ENCODE data around the gene RHOH.

RHOH gene

DNA sequence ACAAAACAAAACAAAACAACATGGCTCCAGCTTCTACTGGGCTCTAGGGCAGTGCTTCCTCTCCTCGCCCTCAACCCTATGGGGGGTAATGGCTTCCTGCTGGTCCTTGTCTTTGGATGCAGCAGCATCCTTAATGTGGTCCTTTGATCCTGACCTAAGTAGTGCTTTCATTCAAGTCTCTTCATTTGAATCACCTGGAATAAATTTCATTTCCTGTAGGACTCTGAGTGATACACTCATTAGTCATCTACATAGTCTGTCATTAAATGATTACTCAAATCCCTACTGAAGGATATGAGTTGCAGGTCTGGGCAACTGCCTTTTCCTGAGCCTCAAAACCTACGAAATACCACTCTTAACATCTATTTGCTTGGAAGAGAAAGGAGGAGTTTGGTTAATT, 54.5 kb downstream of the RHOH start:
- H3K36me3 ChIP-seq (ENCODE audit: control insufficient read depth in 2 of 2, insufficient read depth in 1 of 2, low read length in 2 of 2), result no peaks in the 10 kb centered on the region
- ChIA-PET CTCF (no interaction called here), POLR2A (no interaction called here)
- H3K9me3 ChIP-seq (ENCODE audit: control insufficient read depth, insufficient read depth, low read depth, low read length), result no peaks in the 10 kb centered on the region
- no peaks in the 10 kb centered on the region for H3K4me1 ChIP-seq (ENCODE audit: control insufficient read depth, insufficient read depth, low read length)
- no peak overlapping the region for H3K4me3 ChIP-seq (ENCODE audit: low read depth, low read length)
- H3K27ac ChIP-seq (ENCODE audit: extremely low read depth, low read depth, low read length), result no peak overlapping the region
- TF ChIP-seq SP7 (tag by site-specific recombination; IDR thresholded peaks at IDR 0.05) (peak; percentile 13; the same call in 1 of the 2 replicates), ZNF23 (tag by site-specific recombination; IDR thresholded peaks at IDR 0.05; ENCODE audit: borderline replicate concordance) (no peak), WT1 (tag by site-specific recombination; IDR thresholded peaks at IDR 0.05) (no peak)
- TF ChIP-seq, protein P1, sequence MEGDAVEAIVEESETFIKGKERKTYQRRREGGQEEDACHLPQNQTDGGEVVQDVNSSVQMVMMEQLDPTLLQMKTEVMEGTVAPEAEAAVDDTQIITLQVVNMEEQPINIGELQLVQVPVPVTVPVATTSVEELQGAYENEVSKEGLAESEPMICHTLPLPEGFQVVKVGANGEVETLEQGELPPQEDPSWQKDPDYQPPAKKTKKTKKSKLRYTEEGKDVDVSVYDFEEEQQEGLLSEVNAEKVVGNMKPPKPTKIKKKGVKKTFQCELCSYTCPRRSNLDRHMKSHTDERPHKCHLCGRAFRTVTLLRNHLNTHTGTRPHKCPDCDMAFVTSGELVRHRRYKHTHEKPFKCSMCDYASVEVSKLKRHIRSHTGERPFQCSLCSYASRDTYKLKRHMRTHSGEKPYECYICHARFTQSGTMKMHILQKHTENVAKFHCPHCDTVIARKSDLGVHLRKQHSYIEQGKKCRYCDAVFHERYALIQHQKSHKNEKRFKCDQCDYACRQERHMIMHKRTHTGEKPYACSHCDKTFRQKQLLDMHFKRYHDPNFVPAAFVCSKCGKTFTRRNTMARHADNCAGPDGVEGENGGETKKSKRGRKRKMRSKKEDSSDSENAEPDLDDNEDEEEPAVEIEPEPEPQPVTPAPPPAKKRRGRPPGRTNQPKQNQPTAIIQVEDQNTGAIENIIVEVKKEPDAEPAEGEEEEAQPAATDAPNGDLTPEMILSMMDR (tag by site-specific recombination; IDR thresholded peaks at IDR 0.05), result no peak

DNA sequence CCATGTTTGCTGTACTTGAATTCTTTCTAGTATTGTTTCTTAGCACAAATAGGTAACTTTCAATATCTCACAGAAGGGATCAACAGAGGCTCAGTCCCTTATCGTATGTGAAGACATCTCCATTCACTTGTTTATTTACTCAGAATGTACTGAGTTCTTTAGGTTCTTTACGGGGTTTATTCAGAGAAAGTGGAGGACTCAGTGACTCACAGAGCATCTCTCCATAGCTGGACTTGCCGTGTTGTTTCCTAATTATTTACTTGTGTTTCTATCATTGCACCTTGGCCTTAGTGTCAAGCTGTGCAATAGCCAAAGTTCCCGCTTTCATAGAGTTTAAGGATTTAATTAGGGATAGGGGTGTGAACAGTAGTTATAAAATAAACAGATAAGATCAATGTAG, 57.1 kb downstream of the RHOH start:
- ChIA-PET POLR2A (interaction anchor here (0.6 kb wide), 1 partner anchor 198 kb away, joined by 3 read pairs; no protein-coding TSS in a partner anchor), CTCF (no interaction called here)
- Histone ChIP-seq H3K9me3 (ENCODE audit: control insufficient read depth, insufficient read depth, low read depth, low read length) (no peaks in the 10 kb centered on the region), H3K27ac (ENCODE audit: extremely low read depth, low read depth, low read length) (no peak overlapping the region), H3K4me1 (ENCODE audit: control insufficient read depth, insufficient read depth, low read length) (no peaks in the 10 kb centered on the region), H3K4me3 (ENCODE audit: low read depth, low read length) (no peak overlapping the region), H3K36me3 (ENCODE audit: control insufficient read depth in 2 of 2, insufficient read depth in 1 of 2, low read length in 2 of 2) (no peaks in the 10 kb centered on the region)
- TF ChIP-seq ZNF629 (tag by site-specific recombination; IDR thresholded peaks at IDR 0.05) (no peak), ZNF138 (tag by site-specific recombination; IDR thresholded peaks at IDR 0.05; ENCODE audit: borderline replicate concordance) (no peak)
- TF ChIP-seq, protein P2, sequence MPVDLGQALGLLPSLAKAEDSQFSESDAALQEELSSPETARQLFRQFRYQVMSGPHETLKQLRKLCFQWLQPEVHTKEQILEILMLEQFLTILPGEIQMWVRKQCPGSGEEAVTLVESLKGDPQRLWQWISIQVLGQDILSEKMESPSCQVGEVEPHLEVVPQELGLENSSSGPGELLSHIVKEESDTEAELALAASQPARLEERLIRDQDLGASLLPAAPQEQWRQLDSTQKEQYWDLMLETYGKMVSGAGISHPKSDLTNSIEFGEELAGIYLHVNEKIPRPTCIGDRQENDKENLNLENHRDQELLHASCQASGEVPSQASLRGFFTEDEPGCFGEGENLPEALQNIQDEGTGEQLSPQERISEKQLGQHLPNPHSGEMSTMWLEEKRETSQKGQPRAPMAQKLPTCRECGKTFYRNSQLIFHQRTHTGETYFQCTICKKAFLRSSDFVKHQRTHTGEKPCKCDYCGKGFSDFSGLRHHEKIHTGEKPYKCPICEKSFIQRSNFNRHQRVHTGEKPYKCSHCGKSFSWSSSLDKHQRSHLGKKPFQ (tag by site-specific recombination; IDR thresholded peaks at IDR 0.05), result 0 out of 2 replicates have a peak, but pooled peaks have one; percentile 29

DNA sequence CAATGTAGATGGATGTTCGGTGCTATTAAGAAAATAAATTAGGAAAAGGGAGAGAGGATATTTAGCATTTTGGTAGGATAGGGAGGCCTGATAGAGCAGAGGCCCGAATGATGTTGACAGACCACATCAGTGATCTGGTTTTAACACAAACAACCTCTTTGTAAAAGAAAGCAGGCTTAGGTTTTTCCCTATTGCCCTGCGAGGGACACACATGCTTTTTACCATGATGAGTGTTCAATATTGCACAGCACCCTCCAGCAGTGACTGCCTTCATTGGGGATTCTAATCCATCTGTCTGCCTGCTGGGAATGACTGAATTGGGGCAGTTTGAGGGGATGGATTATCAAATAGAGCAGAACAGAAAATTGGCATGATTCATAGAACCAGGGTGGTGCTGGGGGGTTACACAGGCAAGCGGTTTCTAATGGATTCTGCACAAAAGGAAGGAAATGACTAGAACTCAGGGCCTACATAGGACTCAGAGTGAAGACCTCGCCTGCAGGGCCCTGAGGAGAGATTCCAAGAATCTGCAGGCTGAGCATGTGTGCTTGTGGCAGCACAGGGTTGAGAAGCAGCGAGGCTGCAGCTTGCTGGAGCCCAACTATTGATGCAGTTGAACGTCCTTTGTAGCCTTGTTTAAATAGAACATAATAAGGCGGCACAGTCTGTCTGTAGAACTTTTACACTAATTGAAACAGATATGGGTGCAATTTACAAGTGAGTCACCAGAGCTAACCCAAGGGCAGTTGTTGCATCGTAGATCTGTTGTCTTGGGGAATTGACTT, 58.0 kb downstream of the RHOH start:
- TF ChIP-seq ZNF600 (tag by site-specific recombination; IDR thresholded peaks at IDR 0.05) (peak; percentile 60; the same call in 1 of the 2 replicates), SCRT2 (tag by site-specific recombination; IDR thresholded peaks at IDR 0.05) (peak; percentile 61; the same call in 1 of the 2 replicates), ZNF146 (tag by site-specific recombination; IDR thresholded peaks at IDR 0.05) (no peak), ZNF449 (tag by site-specific recombination; IDR thresholded peaks at IDR 0.05) (peak; percentile 89; the same call in 1 of the 2 replicates), ZNF639 (tag by site-specific recombination; IDR thresholded peaks at IDR 0.05) (0 out of 2 replicates have a peak, but pooled peaks have one; percentile 13), ZBTB1 (tag by site-specific recombination; IDR thresholded peaks at IDR 0.05) (no peak), ZNF2 (tag by site-specific recombination; IDR thresholded peaks at IDR 0.05) (0 out of 2 replicates have a peak, but pooled peaks have one; percentile 11), ZNF660 (tag by site-specific recombination; IDR thresholded peaks at IDR 0.05) (peak; percentile 69; the same call in 1 of the 2 replicates)
- TF ChIP-seq, protein P3, sequence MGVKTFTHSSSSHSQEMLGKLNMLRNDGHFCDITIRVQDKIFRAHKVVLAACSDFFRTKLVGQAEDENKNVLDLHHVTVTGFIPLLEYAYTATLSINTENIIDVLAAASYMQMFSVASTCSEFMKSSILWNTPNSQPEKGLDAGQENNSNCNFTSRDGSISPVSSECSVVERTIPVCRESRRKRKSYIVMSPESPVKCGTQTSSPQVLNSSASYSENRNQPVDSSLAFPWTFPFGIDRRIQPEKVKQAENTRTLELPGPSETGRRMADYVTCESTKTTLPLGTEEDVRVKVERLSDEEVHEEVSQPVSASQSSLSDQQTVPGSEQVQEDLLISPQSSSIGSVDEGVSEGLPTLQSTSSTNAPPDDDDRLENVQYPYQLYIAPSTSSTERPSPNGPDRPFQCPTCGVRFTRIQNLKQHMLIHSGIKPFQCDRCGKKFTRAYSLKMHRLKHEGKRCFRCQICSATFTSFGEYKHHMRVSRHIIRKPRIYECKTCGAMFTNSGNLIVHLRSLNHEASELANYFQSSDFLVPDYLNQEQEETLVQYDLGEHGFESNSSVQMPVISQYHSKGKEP (tag by site-specific recombination; IDR thresholded peaks at IDR 0.05), result peak; percentile 94
- TF ChIP-seq, protein P4, sequence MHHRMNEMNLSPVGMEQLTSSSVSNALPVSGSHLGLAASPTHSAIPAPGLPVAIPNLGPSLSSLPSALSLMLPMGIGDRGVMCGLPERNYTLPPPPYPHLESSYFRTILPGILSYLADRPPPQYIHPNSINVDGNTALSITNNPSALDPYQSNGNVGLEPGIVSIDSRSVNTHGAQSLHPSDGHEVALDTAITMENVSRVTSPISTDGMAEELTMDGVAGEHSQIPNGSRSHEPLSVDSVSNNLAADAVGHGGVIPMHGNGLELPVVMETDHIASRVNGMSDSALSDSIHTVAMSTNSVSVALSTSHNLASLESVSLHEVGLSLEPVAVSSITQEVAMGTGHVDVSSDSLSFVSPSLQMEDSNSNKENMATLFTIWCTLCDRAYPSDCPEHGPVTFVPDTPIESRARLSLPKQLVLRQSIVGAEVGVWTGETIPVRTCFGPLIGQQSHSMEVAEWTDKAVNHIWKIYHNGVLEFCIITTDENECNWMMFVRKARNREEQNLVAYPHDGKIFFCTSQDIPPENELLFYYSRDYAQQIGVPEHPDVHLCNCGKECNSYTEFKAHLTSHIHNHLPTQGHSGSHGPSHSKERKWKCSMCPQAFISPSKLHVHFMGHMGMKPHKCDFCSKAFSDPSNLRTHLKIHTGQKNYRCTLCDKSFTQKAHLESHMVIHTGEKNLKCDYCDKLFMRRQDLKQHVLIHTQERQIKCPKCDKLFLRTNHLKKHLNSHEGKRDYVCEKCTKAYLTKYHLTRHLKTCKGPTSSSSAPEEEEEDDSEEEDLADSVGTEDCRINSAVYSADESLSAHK (tag by site-specific recombination; IDR thresholded peaks at IDR 0.05), result 0 out of 2 replicates have a peak, but pooled peaks have one; percentile 37
- CTCF ChIA-PET, result no interaction called here
- H3K36me3 ChIP-seq (ENCODE audit: control insufficient read depth in 2 of 2, insufficient read depth in 1 of 2, low read length in 2 of 2), result no peaks in the 10 kb centered on the region
- no peaks in the 10 kb centered on the region for H3K9me3 ChIP-seq (ENCODE audit: control insufficient read depth, insufficient read depth, low read depth, low read length)
- H3K4me1 ChIP-seq (ENCODE audit: control insufficient read depth, insufficient read depth, low read length), result no peaks in the 10 kb centered on the region
- POLR2A ChIA-PET, result interaction anchor here (0.6 kb wide), 1 partner anchor 199 kb away, joined by 3 read pairs; no protein-coding TSS in a partner anchor
- H3K4me3 ChIP-seq (ENCODE audit: low read depth, low read length), result no peak overlapping the region
- no peak overlapping the region for H3K27ac ChIP-seq (ENCODE audit: extremely low read depth, low read depth, low read length)
